SK-N-SH treated with all-trans-retinoic acid at 6 μM for 48 hours (cell line): ENCODE results near the gene ERCC6.

Experiments
- BACH2 ChIP-seq: fragments of 250-450 bp; sonication (Bioruptor Pico); IDR thresholded peaks from 2 replicates; pipeline ENCODE4 v1.9.0; 2021; ENCODE audit warnings: mild to moderate bottlenecking, borderline replicate concordance
- CREB5 ChIP-seq: fragments of 250-450 bp; sonication (Bioruptor Pico); IDR thresholded peaks from 2 replicates; pipeline ENCODE4 v1.5.1; 2020; ENCODE audit warnings: low read depth, mild to moderate bottlenecking, moderate library complexity
- ISL1 ChIP-seq: fragments of 250-450 bp; sonication (Bioruptor Pico); IDR thresholded peaks from 2 replicates; pipeline ENCODE4 v2.1.2; 2022; ENCODE audit warnings: mild to moderate bottlenecking, moderate library complexity
- PATZ1 ChIP-seq: fragments of 250-450 bp; sonication (Bioruptor Pico); IDR thresholded peaks from 2 replicates; pipeline ENCODE4 v1.8.0; 2020; ENCODE audit warnings: mild to moderate bottlenecking, moderate library complexity, borderline replicate concordance
- RARB ChIP-seq: fragments of 250-450 bp; sonication (Bioruptor Pico); IDR thresholded peaks from 2 replicates; pipeline ENCODE4 v1.8.0; 2021; ENCODE audit warnings: mild to moderate bottlenecking, moderate library complexity
- TCF4 ChIP-seq: fragments of 250-450 bp; sonication (Bioruptor Pico); IDR thresholded peaks from 2 replicates; pipeline ENCODE4 v1.8.0; 2021; ENCODE audit warnings: mild to moderate bottlenecking, moderate library complexity, borderline replicate concordance
- TOX ChIP-seq: fragments of 250-450 bp; sonication (Bioruptor Pico); IDR thresholded peaks from 2 replicates; pipeline ENCODE4 v1.8.0; 2021; ENCODE audit warnings: mild to moderate bottlenecking, moderate library complexity, borderline replicate concordance
- ZFP30 ChIP-seq: fragments of 450-650 bp; formaldehyde crosslinking; IDR thresholded peaks from 2 replicates; pipeline ENCODE4 v1.5.0; 2022; ENCODE audit warnings: mild to moderate bottlenecking, moderate library complexity
- ZNF565 ChIP-seq: fragments of 450-650 bp; formaldehyde crosslinking; conservative IDR thresholded peaks from 2 replicates; pipeline ENCODE4 v1.5.0; 2020; ENCODE audit warnings: low read depth, mild to moderate bottlenecking, moderate library complexity

- TF ChIP-seq ZFP30, result no peak
- TF ChIP-seq ZNF565 (CRISPR knock-in tag), result no peak
- TF ChIP-seq RARB (CRISPR knock-in tag), result no peak
- no peak for TF ChIP-seq ISL1 (CRISPR knock-in tag)
- no peak for TF ChIP-seq PATZ1 (CRISPR knock-in tag)
- no peak for TF ChIP-seq CREB5 (CRISPR knock-in tag)
- TF ChIP-seq TOX (CRISPR knock-in tag), result no peak
- TF ChIP-seq TCF4 (CRISPR knock-in tag), result no peak
- TF ChIP-seq BACH2, result no peak
Observed at GRCh38 chr10:49508654-49509053, 30.3 kb downstream of the ERCC6 start.
